GM12878 (cell line): ENCODE data around the gene MYB. TPM values are rescaled to one million over a fixed set of nuclear protein-coding genes. Genes with fewer than 3 reads are reported as not detected.

Experiments used
- ATF7 ChIP-seq: fragments of 450-650 bp; IDR thresholded peaks from 2 replicates; pipeline ENCODE4 v1.6.1; 2016; ENCODE audit warnings: low read depth, mild to moderate bottlenecking
- BCLAF1 ChIP-seq: fragments of 450-650 bp; IDR thresholded peaks from 2 replicates; pipeline ENCODE4 v1.6.1; 2017; ENCODE audit warnings: antibody characterized with exemption, mild to moderate bottlenecking, moderate library complexity
- CBX5 ChIP-seq: sonication (generic); IDR thresholded peaks from 2 replicates; pipeline ENCODE4 v1.6.1; 2016; ENCODE audit warnings: low read depth, moderate library complexity, mild to moderate bottlenecking, inconsistent platforms
- CEBPZ ChIP-seq: fragments of 150-350 bp; IDR thresholded peaks from 2 replicates; pipeline ENCODE4 v1.6.1; 2016; ENCODE audit warnings: low read depth, low read length
- CHD2 ChIP-seq: IDR thresholded peaks from 2 replicates; pipeline ENCODE4 v1.6.1; 2011; ENCODE audit warnings: low read depth, low read length, improper control_type of control experiment, borderline replicate concordance
- EED ChIP-seq: sonication (generic); IDR thresholded peaks from 2 replicates; pipeline ENCODE4 v1.6.1; 2016; ENCODE audit warnings: antibody characterized with exemption, low read depth
- EZH2 ChIP-seq: IDR thresholded peaks from 2 replicates; pipeline ENCODE4 v1.6.1; 2012; ENCODE audit warnings: low read depth, mild to moderate bottlenecking, control low read depth, inconsistent platforms, low read length, borderline replicate concordance; ENCODE audit not compliant: control insufficient read depth
- FOXM1 ChIP-seq: IDR thresholded peaks from 2 replicates; pipeline ENCODE4 v1.6.1; 2012; ENCODE audit warnings: low read depth, mild to moderate bottlenecking, inconsistent platforms, low read length, moderate library complexity
- HDGF ChIP-seq: fragments of 450-650 bp; IDR thresholded peaks from 2 replicates; pipeline ENCODE4 v1.6.1; 2016; ENCODE audit warnings: antibody characterized with exemption
- IRF4 ChIP-seq: IDR thresholded peaks from 2 replicates; pipeline ENCODE4 v1.6.1; 2011; ENCODE audit warnings: low read depth, low read length
- MEF2B ChIP-seq: fragments of 450-650 bp; IDR thresholded peaks from 2 replicates; pipeline ENCODE4 v1.6.1; 2018; ENCODE audit warnings: mild to moderate bottlenecking, moderate library complexity; ENCODE audit not compliant: partially characterized antibody, poor library complexity, severe bottlenecking
- MTA3 ChIP-seq: IDR thresholded peaks from 2 replicates; pipeline ENCODE4 v1.6.1; 2012; ENCODE audit warnings: low read length, inconsistent platforms, borderline replicate concordance
- MYB ChIP-seq: fragments of 150-350 bp; IDR thresholded peaks from 2 replicates; pipeline ENCODE4 v1.6.1; 2014; ENCODE audit warnings: mild to moderate bottlenecking, low read depth, low read length, borderline replicate concordance
- MYC ChIP-seq: IDR thresholded peaks from 2 replicates; pipeline ENCODE4 v1.6.1; 2011; ENCODE audit warnings: mild to moderate bottlenecking, low read length, moderate library complexity, inconsistent platforms; ENCODE audit not compliant: insufficient read depth, insufficient replicate concordance, insufficient read length, severe bottlenecking
- NR2C2 ChIP-seq: IDR thresholded peaks from 2 replicates; pipeline ENCODE4 v1.6.1; 2011; ENCODE audit warnings: borderline replicate concordance, low read depth; ENCODE audit not compliant: control insufficient read depth, insufficient read length
- PAX5 ChIP-seq: IDR thresholded peaks from 2 replicates; pipeline ENCODE4 v1.6.1; 2011; ENCODE audit warnings: low read depth, low read length, borderline replicate concordance
- PBX3 ChIP-seq: IDR thresholded peaks from 2 replicates; pipeline ENCODE4 v1.6.1; 2011; ENCODE audit warnings: mild to moderate bottlenecking, low read depth, low read length, moderate library complexity; ENCODE audit not compliant: insufficient replicate concordance
- RELA ChIP-seq: fragments of 450-650 bp; IDR thresholded peaks from 2 replicates; pipeline ENCODE4 v1.8.0; 2014; ENCODE audit warnings: borderline replicate concordance; ENCODE audit not compliant: partially characterized antibody
- SIN3A ChIP-seq: IDR thresholded peaks from 2 replicates; pipeline ENCODE4 v1.6.1; 2012; ENCODE audit warnings: low read depth, low read length, improper control_type of control experiment
- STAT1 ChIP-seq: fragments of 450-650 bp; conservative IDR thresholded peaks from 2 replicates; pipeline ENCODE4 v1.6.1; 2014; ENCODE audit warnings: antibody characterized with exemption, mild to moderate bottlenecking
- YY1 ChIP-seq: IDR thresholded peaks from 2 replicates; pipeline ENCODE4 v1.6.1; 2011; ENCODE audit warnings: low read depth, mild to moderate bottlenecking, low read length
- ZBTB33 ChIP-seq: fragments of 450-650 bp; IDR thresholded peaks from 2 replicates; pipeline ENCODE4 v1.6.1; 2017; ENCODE audit warnings: mild to moderate bottlenecking
- polyA plus RNA-seq, 11 experiments: library from polyadenylated mRNA; depleted of rRNA in 4 of 11; unstranded in 6 of 11; stranded (reverse) in 5 of 11; fragments of >200 nt; fragmentation: Nextera tagmentation in 4 of 11; fragmentation: Illumina TruSeq in 1 of 11; extraction: Ambion mirVana in 4 of 11; extraction: Trizol in 1 of 11; gene quantifications; 1 replicate in 1 of 11; 2 replicates in 10 of 11; pipeline versions ENCODE4 v1.2.1 to v1.2.3, GENCODE V29; 2011 to 2016; ENCODE audit warnings: inconsistent platforms in 2 of 11, missing spikeins in 2 of 11, low read depth in 1 of 11
- total RNA-seq, 4 experiments: library from RNA; depleted of rRNA in 3 of 4; stranded (reverse); fragments of >200 nt in 3 of 4; fragmentation: Illumina TruSeq in 1 of 4; extraction: Trizol in 1 of 4; gene quantifications; 2 replicates each; pipeline versions ENCODE4 v1.2.1 to v1.2.3, GENCODE V29; 2013 to 2021

The MYB gene
- total and polyA plus RNA-seq, 10 of the 15 experiments (the other 5 are each of a cell fraction or from before 2014, with no cell fraction given): 7.0 to 29.8 (median 21.5) TPM

GRCh38 chr6:135179920-135180541 is 1.1 kb upstream of the MYB start (continued):
- TF ChIP-seq NR2C2 (no peak), BCLAF1 (no peak), CEBPZ (no peak), MYC (no peak), ZBTB33 (no peak), EED (peak; percentile 54; the same call in 1 of the 2 replicates), IRF4 (no peak), YY1 (no peak), HDGF (no peak), EZH2 (no peak), FOXM1 (peak; percentile 90), CHD2 (no peak), STAT1 (no peak), SIN3A (no peak), PBX3 (no peak), RELA (peak; percentile 81), ATF7 (peak; percentile 51), MEF2B (peak; percentile 57), PAX5 (no peak), MYB (no peak), CBX5 (no peak), MTA3 (no peak)
